CD4-positive, alpha-beta T cell treated with Interleukin-10 for 1 hour (primary cell): Measurements from ENCODE around the gene ST8SIA1.
"Not testable (repeated sequence)": the region's sequence is repeated elsewhere in the genome, so short reads cannot be mapped to it uniquely, and the experiment has no call there.

Experiments
- DNase-seq: peaks from one replicate; pipeline ENCODE4 v3.0.0-alpha.2; 2020

Gene ST8SIA1, protein sequence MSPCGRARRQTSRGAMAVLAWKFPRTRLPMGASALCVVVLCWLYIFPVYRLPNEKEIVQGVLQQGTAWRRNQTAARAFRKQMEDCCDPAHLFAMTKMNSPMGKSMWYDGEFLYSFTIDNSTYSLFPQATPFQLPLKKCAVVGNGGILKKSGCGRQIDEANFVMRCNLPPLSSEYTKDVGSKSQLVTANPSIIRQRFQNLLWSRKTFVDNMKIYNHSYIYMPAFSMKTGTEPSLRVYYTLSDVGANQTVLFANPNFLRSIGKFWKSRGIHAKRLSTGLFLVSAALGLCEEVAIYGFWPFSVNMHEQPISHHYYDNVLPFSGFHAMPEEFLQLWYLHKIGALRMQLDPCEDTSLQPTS

DNA sequence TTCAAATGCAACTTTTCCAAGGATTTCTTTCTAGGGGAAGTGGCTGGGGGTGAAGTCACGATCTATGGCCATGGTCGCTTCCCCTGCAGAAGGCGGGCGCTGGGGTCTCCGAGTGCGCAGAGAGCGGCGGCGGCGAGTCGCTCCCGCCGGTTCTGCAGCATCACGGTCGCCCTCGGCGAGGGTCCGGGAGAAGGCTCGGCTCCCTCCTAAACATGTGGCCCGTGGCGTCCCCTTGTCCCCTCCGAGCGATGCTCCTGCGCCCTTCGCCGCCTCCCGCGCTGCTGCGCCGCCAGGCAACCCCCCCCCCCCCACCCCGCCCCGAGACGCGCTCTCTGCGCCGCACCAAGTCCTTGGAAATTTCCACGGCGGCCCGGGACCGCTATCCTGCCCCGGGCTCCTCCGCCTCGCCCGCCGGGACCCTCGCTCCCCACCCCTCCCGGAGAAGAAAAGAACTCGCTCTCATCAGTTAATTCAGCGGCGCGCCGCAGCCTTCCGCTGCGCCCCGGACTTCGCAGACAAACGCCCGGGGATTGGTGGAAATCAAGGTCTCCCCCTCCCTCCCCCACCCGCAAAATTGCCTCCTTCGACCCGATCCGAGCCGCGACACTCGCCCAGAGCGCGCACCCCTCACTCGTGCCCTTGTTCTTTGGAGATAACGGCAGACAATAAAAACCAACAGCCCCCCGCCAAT, at the start of gene ST8SIA1:
ST8SIA1 (minus strand) TSS at position 298 of the 691 bp plus-strand sequence. CDS start 475 bp downstream, outside the sequence.
- DNase-seq: peak; percentile 79

DNA sequence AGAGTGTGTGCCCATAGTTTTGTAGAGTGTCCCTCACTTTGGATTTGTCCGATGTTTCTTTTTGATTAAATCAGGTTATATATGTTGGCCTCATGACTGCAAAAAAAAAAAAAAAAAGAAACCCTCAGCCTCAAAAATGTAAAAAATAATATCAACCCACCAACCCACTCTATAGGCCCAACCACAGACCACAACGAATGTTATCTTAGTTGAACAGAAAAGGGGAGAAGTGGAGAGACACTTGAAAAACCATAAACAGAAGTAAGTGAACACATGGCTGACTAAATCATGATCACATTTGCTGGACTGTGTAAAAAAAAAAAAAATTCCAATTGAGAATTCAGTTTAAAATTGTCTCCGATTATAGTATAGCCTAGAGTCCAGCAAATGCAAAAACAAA, 45.5 kb upstream of the ST8SIA1 start:
- DNase-seq: no peak

DNA sequence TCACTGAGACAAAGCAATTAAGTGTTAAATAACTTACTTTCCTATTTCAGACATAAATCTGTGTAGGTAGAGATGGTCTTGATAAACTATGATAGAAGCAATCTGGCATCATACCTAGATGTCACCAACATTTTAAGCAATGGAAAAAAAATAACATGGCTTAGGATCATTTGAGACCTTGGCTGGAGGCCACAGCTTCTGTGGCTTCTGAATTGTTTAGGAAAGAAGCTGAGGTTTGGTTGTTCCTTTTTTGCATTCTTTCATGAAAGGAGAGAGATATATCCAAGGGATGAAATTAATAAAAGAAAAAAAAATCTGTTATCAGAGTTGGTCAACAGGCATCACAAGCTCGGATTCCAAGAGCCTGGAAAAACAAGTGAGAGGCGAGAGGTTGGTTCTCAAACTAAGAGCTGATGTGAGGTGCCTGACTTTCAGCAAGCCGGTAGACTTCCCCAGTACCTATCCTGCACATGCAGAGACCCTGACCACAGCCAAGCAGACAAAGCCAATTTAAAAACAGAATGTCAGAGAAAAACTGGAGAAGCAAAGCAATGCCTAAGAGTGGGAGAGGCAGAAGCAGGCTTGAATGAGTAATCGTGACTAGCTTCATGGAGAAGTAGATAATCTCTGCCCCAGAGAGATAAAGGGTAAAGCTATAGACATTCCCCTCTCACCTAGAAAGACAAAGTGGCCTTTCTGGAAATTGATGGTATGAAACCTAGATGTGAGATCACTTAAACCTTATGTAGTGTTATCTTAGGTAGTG, 43.4 kb upstream of the ST8SIA1 start:
- no peak for DNase-seq

DNA sequence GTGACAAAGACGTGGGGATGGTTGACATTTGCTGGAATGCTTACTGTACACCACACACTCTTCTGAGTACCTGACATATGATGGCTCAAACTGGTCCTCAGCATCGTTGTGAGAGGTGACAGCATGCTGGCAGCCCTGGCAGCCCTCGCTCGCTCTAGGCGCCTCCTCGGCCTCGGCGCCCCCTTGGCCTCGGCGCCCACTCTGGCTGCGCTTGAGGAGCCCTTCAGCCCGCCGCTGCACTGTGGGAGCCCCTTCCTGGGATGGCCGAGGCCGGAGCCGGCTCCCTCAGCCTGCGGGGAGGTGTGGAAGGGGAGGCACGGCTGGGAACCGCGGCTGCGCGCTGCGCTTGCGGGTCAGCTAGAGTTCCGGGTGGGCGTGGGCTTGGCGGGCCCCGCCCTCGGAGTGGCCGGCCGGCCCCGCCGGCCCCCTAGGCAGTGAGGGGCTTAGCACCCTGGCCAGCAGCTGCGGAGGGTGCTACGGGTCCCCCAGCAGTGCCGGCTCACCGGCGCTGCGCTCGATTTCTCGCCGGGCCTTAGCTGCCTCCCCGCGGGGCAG, 42.2 kb upstream of the ST8SIA1 start:
- not testable (repeated sequence) for DNase-seq

DNA sequence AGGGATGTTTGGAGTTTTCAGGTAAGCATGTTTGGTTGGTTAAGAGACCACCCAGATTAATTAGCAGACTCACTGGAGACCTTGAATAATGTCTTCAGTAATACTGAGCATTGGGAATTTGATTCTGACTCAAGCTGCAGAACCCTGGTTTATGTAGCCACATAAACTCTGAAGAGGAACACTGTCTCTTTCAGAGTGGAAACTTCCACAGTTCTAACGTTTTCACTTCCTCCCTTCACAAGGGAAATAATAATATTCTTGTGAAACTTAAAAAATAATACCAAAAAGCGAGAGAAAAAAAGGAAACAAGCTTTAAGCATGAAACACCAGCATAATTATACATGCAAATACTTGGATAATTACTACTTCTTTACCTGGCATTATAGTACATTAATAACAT, 40.0 kb upstream of the ST8SIA1 start:
- no peak for DNase-seq

DNA sequence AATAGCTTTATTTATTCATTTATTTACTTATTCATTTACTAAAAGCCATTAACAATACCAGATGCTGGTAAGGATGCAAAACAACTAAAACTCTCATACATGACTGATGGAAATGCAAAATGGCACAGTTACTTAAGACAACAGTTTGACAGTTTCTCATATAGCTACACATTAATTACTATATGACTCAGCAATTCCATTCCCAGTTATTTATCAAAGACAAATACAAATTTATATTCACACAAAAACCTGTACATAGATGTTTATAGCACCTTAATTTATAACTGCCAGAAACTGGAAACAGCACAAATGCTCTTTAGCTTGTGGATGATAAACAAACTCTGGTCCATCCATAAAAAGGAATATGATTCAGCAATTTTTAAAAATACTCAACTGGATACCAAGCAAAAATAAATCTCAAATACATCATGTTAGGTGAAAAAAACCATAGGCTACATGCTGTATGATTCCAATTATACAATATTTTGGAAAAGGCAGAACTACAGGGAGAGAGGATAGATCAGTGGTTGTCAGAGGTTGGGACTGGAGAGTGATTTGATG, 37.9 kb upstream of the ST8SIA1 start:
- no peak for DNase-seq

DNA sequence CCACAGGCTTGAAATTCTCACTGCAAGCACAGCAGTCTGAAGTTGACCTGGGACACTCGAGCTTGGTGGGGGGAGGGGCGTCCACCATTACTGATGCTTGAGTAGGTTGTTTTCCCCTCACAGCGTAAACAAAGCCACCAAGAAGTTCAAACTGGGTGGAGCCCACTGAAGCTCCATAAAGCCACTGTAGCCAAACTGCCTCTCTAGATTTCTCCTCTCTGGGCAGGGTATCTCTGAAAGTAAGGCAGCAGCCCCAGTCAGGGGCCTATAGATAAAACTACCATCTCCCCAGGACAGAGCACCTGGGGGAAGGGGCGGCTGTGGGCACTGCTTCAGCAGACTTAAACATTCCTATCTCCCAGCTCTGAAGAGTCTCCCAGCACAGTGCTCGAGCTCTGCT, 31.7 kb upstream of the ST8SIA1 start:
- no peak for DNase-seq

DNA sequence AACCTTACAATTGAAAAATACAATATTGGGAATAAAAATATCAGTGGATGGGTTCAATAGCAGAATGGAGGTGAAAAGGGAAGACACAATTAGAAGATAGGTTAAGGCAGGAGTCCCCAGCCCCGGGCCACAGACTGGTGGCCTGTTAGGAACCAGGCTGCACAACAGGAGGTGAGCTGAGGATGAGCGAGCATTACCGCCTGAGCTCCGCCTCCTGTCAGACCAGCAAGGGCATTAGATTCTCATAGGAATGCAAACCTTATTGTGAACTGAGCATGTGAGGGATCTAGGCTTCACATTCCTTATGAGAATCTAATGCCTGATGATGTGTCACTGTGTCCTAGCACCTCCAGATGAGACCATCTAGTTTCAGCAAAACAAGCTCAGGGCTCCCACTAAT, 27.3 kb upstream of the ST8SIA1 start:
- no peak for DNase-seq

DNA sequence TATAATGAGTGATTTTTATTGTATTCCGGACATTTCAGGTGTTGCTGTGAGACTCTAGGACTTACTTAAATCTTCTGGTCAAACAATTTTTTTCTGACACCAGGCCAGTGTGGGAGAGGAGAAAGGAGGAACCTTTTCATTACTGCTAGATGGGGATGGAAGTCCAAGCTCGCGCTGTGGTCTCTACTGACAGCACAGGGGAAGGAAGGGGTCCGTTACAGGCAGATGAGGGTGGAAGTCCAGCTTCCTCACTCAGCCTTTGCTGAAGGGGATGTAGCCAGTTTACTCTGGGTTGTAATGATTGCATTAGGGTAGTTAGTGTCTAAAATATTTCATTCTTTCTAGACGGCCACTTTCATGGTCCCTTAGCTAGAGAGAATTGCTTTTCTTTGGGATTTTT, 26.3 kb upstream of the ST8SIA1 start:
- no peak for DNase-seq

DNA sequence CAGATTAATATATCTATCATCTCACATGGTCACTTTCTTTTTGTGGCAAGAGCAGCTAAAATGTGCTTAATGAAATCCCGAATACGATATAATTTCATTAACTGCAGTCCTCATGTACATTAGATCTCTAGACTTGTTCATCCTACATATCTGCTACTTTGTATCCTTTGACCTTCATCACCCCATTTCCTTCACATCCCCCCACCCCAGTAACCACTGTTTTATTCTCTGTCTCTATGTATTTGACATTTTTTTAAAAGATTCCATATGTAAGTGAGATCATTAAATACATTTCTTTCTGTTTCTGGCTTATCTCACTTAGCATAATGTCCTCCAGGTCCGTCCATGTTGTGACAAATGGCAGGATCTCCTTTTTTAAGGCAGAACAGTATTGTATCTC, 23.0 kb upstream of the ST8SIA1 start:
- DNase-seq: no peak

DNA sequence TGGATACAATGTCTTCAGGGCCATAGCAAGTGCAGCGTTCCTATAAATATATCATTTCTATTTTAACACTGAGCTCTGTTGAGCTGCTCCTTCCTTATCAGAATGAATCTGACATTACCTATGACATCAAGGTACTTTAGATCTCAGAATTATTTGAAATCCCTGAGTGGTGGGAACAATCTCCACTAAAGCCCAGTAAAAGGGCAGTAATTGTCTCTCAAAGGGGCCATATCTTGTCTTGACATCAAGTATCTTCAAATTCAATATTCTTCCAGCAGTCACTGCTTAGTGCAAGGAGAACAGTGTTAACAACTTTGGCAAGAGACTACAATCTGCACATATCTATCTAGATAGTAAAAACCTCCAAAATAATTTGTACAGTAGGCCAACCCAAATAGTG, 21.7 kb upstream of the ST8SIA1 start:
- no peak for DNase-seq

DNA sequence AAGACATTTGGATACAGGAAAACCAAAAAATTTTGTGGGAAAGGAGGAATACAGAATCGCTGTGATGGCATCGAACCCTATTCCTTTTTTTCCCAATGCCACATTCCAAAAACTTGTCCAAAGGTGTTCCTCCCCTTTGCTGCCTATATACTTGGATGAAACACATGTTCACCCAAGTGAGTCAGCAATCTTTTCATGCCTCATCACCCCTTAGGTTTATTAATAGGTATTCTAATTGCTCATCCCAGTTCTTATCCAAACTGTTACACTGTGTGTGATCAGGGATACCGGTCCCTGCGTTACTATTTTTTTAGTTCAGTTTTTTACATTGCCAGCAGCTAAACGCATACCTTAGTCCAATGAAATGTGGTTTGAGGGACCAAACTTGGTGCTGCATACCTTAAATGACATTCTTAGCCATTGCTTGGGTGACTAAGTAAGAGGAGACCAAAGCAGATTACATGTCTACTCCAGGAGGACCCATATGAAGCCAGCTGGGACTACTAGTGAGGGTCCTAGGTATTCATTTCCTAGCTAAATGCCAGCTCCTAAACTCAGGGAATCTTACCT, 20.6 kb upstream of the ST8SIA1 start:
- no peak for DNase-seq

DNA sequence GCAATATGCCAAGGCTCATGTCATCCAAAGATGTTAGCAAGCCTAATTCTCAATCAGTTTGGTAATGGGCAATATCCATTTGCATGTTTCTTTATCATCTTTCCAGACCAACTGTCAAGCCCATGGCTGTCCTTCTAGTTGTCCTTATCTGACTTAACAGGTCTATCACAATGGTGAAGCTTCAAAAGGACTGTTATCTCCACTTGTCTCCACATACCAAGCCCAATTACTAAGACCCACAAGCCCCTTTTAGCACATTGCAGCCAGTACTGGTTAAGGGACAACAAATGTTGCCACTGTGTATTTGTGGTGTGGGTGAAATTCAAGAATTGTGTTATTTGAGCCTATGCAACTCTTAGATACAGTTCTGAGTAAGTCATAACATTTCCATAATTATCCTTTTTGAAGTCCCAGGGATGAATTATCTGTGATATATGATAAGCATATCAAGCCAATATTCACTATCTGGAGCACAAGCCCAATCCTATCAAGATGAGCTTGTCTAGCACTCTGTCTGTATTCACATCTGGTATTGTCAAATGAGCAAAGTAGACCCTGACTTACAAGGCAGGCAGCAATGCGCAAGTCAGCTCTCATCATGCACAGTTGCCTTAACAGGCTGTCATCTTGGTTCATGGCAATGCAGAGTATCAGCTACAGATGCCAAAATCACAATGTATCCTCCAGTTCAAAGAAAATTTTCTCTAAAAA, 19.3 kb upstream of the ST8SIA1 start:
- no peak for DNase-seq

DNA sequence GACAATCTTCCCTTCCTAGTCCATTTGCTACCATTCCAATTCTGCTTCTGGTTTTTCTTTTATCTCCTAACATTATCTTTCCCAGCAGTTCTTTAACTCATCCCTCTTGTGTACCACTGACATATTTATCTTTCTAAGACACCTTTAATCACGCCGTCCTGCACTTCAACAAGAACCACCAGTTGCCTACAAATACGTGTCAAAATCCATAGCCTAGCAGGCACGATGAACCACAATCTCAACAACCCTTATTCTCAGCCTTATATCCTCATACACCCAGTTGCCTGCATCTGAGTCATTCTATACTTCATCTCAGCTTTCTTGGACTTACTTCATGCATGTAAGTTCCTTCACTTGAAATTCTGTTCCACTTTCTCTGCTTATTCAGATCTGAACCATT, 16.4 kb upstream of the ST8SIA1 start:
- DNase-seq: no peak

DNA sequence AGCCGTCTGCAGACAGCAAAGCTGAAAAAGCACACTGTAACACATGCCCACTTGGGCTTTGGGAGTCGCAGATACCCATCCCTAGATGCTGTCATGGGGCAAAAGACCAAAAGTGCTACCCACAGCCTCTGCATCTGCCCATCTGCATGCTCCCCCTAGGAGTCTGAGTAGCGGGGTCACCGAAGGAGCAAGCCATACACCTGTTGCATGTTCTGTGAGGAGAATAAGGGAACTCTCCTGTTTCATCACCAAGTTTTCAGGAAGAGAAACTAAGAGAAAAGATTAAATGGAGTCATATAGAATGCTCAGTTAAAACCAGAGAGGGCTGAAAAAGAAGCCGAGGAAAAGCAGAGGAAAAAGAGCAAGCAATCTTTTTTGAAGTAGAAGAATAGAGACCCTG, 13.7 kb upstream of the ST8SIA1 start:
- no peak for DNase-seq

DNA sequence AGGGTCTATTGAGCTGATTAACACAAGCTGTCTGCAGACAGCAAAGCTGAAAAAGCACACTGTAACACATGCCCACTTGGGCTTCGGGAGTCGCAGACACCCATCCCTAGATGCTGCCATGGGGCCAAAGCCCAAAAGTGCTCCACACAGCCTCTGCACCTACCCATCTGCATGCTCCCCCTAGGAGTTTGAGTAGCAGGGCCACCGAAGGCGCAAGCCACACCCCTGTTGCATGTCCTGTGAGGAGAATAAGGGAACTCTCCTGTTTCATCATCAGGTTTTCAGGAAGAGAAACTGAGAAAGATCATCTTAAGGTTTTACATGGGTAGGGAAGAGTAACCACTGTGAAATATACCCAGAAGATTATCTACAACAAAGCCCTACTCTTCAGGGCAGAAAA, 5.6 kb upstream of the ST8SIA1 start:
- DNase-seq: no peak

DNA sequence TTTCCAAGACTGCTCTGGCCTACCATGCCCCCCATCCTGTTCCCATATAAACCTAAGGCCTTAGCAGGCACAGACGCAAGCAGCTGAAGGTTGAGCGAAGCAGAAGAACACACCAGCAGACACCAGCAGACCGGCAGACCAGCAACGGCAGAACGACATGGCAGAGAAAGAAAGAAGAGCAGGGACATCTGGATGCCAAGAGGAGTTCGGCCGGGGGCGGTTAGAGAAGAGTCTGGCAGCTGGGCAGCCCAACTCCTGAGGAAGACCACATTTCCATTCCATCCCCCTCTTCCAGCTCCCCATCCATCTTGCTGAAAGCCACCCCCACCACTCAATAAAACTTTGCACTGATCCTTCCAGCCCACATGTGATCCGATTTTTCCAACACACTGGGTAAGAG, 5.2 kb upstream of the ST8SIA1 start:
- DNase-seq: no peak

DNA sequence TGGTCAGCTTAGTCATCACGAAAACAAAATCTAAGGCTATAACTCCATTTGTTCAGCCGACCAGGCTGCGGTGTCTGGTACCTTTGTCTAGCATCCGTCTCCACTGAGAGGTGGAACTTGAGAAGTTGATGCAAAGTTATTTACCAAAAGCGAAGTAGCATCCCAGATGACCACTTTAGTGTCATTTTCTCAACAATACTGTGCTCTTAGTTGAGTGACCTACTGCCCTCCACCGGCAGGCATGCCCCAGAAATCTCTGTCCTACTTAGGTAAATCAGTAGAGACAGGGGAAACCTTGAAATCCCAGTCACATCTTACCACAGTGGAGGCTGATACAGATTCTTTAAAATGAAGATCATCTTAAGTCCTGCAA, 1.3 kb upstream of the ST8SIA1 start:
- DNase-seq: no peak

DNA sequence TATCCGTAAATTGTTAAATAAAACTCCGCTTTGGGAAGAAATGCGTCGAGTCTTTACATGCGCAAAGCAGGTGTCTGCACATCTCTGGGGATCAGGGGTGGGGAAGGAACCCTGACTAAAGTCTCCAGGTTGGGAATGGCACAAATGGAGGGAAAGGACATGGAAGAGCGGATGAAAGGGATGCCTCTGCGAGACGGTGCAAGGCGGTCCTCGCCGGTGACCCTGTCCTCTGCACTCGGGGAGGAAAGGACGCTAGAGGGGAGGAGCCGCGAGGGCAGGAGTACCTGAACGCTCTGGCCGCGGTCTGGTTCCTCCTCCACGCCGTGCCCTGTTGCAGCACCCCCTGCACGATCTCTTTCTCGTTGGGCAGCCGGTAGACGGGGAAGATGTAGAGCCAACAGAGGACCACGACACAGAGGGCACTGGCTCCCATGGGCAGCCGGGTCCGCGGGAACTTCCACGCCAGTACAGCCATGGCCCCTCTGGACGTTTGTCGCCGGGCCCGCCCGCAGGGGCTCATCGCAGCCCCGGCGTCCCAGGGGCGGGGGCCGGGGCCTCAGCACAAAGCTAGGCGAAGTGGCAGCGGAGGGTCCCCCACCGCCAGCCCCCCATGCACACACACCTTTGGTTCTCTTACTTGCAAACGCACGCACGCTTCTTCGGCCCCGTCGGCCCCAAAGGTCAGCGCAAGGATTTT, 646 bp downstream of the ST8SIA1 start:
- peak; percentile 21 for DNase-seq

DNA sequence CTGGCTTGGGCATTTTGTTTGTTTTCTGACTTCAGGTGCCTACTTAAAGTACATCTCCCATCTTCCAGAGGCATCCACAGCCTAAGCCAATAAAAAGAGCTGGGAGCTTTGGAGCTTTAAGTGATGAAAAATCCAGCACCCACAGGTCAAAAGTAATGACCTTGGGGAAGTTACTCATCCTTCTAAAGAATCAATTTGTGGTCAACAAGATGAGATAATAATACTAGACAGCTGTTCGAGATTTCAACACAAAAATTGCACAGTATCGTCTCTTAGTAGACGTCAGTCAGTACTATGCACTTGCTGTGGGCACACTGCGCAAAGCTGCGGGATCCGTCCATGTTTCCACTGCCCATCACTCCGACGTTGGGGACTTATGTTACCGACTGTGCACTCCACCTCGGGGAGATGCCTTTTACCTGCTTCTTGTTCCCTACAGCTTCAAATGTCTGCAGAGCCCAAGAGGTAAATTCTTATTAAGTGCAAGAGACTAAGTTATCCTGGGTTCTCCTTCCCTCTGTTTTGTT, 1.3 kb downstream of the ST8SIA1 start:
- DNase-seq: no peak

DNA sequence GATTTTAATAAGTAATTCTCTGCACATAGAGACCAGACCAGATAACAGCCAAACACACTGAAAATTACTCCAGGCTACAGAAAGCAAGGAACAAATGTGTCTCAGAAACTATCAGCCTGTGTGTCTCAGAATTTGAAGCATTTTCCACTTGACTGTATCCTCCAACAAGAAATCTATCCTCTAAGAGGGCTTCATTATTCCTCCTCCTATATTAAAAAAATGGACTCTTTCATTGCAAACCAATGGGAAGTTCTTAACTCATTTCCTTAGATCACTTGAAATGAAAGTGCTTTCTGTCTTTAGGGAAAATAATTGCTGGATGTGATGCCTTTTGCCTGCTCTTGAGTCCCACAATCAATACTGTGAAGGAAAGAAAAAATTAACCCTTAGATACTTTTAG, 2.3 kb downstream of the ST8SIA1 start:
- DNase-seq: no peak
